T-helper 9 cell (primary cell): ENCODE results near the gene MARCOL.
"Not testable (repeated sequence)": the region's sequence is repeated elsewhere in the genome, so short reads cannot be mapped to it uniquely, and the experiment has no call there.

Experiments
- DNase-seq: peaks from one replicate; pipeline ENCODE4 v3.0.0-alpha.2; 2020

The MARCOL gene

DNA sequence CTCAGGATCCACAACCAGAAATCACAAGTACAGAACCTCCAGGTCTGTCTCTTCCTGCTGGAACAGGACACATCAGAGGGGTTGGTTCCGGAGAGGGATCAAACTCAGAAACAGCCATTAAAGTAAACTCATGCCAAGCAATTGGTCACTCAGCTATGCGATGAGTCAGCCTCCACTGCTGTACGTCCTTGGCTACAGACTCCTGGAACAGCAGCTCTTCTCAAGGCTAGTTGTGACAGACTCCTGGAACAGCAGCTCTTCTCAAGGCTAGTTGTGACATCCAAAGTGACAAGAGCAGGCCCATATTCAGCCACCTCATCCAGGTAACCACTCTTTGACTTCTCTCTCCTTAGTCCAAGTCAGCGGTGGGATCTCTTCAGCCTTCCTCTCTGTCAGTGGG, 30.2 kb downstream of the MARCOL start, which contains the start of gene SPINK13:
Gene SPINK13 (plus strand): TSS at position 229 of the 400 bp plus-strand sequence. CDS start 1,279 bp downstream, outside the sequence.
- DNase-seq = no peak

- DNase-seq = not testable (repeated sequence)
Observed at GRCh38 chr5:148275129-148275528, 36.8 kb downstream of the MARCOL start.

DNA sequence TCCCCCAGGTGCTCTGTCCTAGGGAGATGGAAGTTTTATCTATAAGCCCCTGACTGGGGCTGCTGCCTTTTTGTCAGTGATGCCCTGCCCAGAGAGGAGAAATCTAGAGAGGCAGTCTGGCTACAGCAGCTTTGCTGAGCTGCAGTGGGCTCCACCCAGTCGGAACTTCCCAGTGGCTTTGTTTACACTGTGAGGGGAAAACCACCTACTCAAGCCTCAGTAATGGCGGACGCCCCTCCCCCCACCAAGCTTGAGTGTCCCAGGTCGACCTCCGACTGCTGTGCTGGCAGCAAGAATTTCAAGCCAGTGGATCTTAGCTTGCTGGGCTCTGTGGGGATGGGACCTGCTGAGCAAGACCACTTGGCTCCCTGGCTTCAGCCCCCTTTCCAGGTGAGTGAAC, 42.6 kb downstream of the MARCOL start:
- DNase-seq = not testable (repeated sequence)

DNA sequence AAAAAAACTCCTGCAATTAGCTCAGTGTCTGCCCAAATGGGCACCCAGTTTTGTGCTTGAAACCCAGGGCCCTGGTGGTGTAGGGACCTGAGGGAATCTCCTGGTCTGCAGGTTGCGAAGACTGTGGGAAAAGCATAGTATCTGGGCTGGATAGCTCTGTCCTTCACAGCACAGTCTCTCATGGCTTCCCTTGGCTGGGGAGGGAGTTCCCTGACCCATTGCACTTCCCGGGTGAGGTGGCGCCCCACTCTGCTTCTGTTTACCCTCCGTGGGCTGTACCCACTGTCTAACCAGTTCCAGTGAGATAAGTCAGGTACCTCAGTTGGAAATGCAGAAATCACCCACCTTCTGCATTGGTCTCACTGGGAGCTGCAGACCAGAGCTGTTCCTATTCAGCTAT, 43.0 kb downstream of the MARCOL start:
- DNase-seq = not testable (repeated sequence)

DNA sequence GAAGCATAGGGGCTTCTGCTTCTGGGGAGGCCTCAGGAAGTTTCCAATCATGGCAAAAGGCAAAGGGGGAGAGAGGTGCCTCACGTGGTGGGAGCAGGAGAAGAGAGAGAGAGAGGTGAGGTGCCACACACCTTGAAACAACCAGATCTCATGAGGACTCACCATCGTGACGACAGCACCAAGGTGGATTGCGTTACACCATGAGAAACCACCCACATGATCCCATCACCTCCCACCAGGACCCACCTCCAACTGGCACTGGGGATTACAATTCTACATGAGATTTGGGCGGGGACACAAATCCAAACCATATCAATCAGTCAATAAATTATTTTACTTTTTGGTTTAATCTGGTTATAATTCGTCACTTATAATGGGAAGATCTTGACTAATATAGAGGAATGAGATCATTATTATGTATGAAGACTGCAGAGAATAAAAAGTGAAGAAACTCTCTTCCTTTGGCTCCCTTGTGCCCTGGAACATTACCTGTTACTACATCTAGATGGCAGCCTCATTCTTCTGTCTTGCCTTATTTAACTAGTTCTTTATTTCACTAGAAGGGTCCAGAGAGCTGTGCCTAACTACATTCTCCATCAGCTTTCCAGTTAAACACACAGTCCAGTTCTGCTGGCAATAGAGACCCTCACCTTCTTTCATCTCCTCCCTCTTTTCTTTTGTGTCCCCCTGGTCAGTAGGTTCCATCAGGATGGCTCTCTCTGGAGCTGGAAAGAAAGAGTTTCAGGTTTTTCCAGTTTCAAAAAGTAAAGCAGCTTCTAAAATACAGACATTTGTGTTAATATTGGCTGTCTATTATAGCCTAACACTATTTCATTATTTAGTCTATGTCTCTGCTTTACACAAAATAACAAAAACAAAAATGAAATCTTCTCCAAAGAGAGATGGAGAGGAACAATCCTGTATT, 52.2 kb downstream of the MARCOL start:
- DNase-seq = no peak
